NCI-H1930 (cell line): ENCODE data around the gene NUCKS1.
"Not testable (repeated sequence)": the region's sequence is repeated elsewhere in the genome, so short reads cannot be mapped to it uniquely, and the experiment has no call there.

ENCODE experiments used
- DNase-seq, 2 experiments: peaks; one replicate each; lab custom pipeline; 2025; lab: John Stamatoyannopoulos, UW

Gene NUCKS1

GRCh38 chr1:205729945-205730610, 19.9 kb downstream of the NUCKS1 start:
- no peak for DNase-seq

- DNase-seq, result no peak
Measured at GRCh38 chr1:205726619-205727125, 23.3 kb downstream of the NUCKS1 start.

GRCh38 chr1:205725514-205725913, 24.5 kb downstream of the NUCKS1 start:
- no peak for DNase-seq

GRCh38 chr1:205720740-205721139, 29.2 kb downstream of the NUCKS1 start:
- not testable (repeated sequence) for DNase-seq

GRCh38 chr1:205719762-205720161, 30.2 kb downstream of the NUCKS1 start:
- DNase-seq, result no peak

GRCh38 chr1:205719015-205719414, 31.0 kb downstream of the NUCKS1 start:
- DNase-seq, result no peak

GRCh38 chr1:205716371-205717132, 33.4 kb downstream of the NUCKS1 start:
- DNase-seq, result no peak

GRCh38 chr1:205715628-205716027, 34.4 kb downstream of the NUCKS1 start:
- no peak for DNase-seq

- no peak for DNase-seq
Measured at GRCh38 chr1:205714906-205715246, 35.1 kb downstream of the NUCKS1 start.

- no peak for DNase-seq
Measured at GRCh38 chr1:205714190-205714905, 35.6 kb downstream of the NUCKS1 start.

- peak; percentile 46 to 50 for DNase-seq
Measured at GRCh38 chr1:205711105-205712048, 38.6 kb downstream of the NUCKS1 start.

- DNase-seq, result no peak
Measured at GRCh38 chr1:205710201-205711062, 39.5 kb downstream of the NUCKS1 start.

GRCh38 chr1:205709640-205710039, 40.3 kb downstream of the NUCKS1 start:
- no peak for DNase-seq

GRCh38 chr1:205709059-205709398, 41.0 kb downstream of the NUCKS1 start:
- no peak for DNase-seq

- no peak for DNase-seq
Measured at GRCh38 chr1:205706601-205707502, 43.1 kb downstream of the NUCKS1 start.

GRCh38 chr1:205704903-205705302, 45.1 kb downstream of the NUCKS1 start:
- no peak for DNase-seq

GRCh38 chr1:205703072-205703471, 46.9 kb downstream of the NUCKS1 start:
- peak in 1 of 2 experiments; percentile 7 for DNase-seq

GRCh38 chr1:205701891-205702290, 48.1 kb downstream of the NUCKS1 start:
- no peak for DNase-seq

GRCh38 chr1:205701420-205701819, 48.6 kb downstream of the NUCKS1 start:
- no peak for DNase-seq
